Endothelial cell of umbilical vein (primary cell): Measurements from ENCODE around the gene GCNT2. TPM values are rescaled to one million over a fixed set of nuclear protein-coding genes. Genes with fewer than 3 reads are reported as not detected.

Source experiments
- BruUV-seq: library from RNA; stranded (reverse); fragments of 400-500 nt; replicated peaks from 2 replicates; lab custom pipeline; 2021; lab: Mats Ljungman, UMichigan
- CTCF ChIA-PET: fragments of 300-600, 350-600 bp; sonication (Branson Sonifier 250); formaldehyde crosslinking; loops from one replicate; lab custom pipeline; 2021; ENCODE audit warnings: antibody characterized with exemption, inconsistent platforms; lab: Charles Lee
- POLR2A ChIA-PET: fragments of 300-600, 350-600 bp; sonication (Branson Sonifier 250); formaldehyde crosslinking; loops from one replicate; lab custom pipeline; 2021; ENCODE audit warnings: antibody characterized with exemption, inconsistent platforms; lab: Charles Lee
- DNase-seq: peaks from one replicate; pipeline ENCODE4 v3.0.0-alpha.2; 2011; ENCODE audit warnings: low read depth, low spot score
- FAIRE-seq: peaks from 2 replicates; lab custom pipeline; 2011; peaks lifted over from hg19 to GRCh38; lab: Jason Lieb, UNC
- H2AFZ ChIP-seq: 2 replicates; pipeline ENCODE4 v1.6.0; 2012; ENCODE audit warnings: low read depth, low read length, control low read depth, inconsistent platforms
- H3K27ac ChIP-seq: 2 replicates; pipeline ENCODE4 v1.5.1; 2011; ENCODE audit warnings: low read depth, mild to moderate bottlenecking, control low read depth, low read length, moderate library complexity; ENCODE audit not compliant: insufficient read depth
- H3K27me3 ChIP-seq, 2 experiments: 2 replicates each; pipeline versions ENCODE4 v1.6.0 to v1.6.1; 2011; ENCODE audit warnings: low read length in 2 of 2, mixed read lengths in 1 of 2; ENCODE audit not compliant: control insufficient read depth in 2 of 2, insufficient read depth in 2 of 2
- H3K36me3 ChIP-seq, 2 experiments: 2 replicates in 1 of 2; 3 replicates in 1 of 2; pipeline ENCODE4 v1.5.1; 2011; ENCODE audit warnings: low read length in 2 of 2, mild to moderate bottlenecking in 1 of 2, moderate library complexity in 1 of 2; ENCODE audit not compliant: control insufficient read depth in 2 of 2, insufficient read depth in 2 of 2; ENCODE audit errors: extremely low read depth in 1 of 2
- H3K4me1 ChIP-seq: 3 replicates; pipeline ENCODE4 v1.5.1; 2011; ENCODE audit warnings: mild to moderate bottlenecking, low read length; ENCODE audit not compliant: control insufficient read depth, insufficient read depth; ENCODE audit errors: extremely low read depth
- H3K4me2 ChIP-seq: 2 replicates; pipeline ENCODE4 v1.6.1; 2011; ENCODE audit warnings: low read length, control low read depth, mixed read lengths; ENCODE audit not compliant: insufficient read depth
- H3K4me3 ChIP-seq, 3 experiments: fragments of 200-600 bp in 1 of 3; sonication (generic), shearing (Covaris generic) in 1 of 3; replicated peaks in 1 of 3; 2 replicates each; pipeline ENCODE4 v1.5.1; 2011 to 2016; ENCODE audit warnings: control low read depth in 3 of 3, low read length in 3 of 3, mild to moderate bottlenecking in 2 of 3, inconsistent platforms in 1 of 3, low read depth in 1 of 3, moderate library complexity in 1 of 3; ENCODE audit not compliant: insufficient read depth in 1 of 3
- H3K79me2 ChIP-seq: 2 replicates; pipeline ENCODE4 v1.6.0; 2012; ENCODE audit warnings: low read length, inconsistent platforms; ENCODE audit not compliant: control insufficient read depth, insufficient read depth
- H3K9ac ChIP-seq: replicated peaks from 2 replicates; pipeline ENCODE3; 2011; ENCODE audit warnings: low read length, control low read depth; ENCODE audit not compliant: insufficient read depth; ENCODE audit errors: extremely low read depth
- H3K9me1 ChIP-seq: replicated peaks from 3 replicates; pipeline ENCODE4 v1.6.0; 2011; ENCODE audit warnings: mild to moderate bottlenecking, low read length; ENCODE audit not compliant: control insufficient read depth, insufficient read depth; ENCODE audit errors: extremely low read depth
- H3K9me3 ChIP-seq: replicated peaks from 2 replicates; pipeline ENCODE4 v1.5.1; 2012; ENCODE audit warnings: low read length, inconsistent platforms; ENCODE audit not compliant: control insufficient read depth, insufficient read depth
- H4K20me1 ChIP-seq: replicated peaks from 2 replicates; pipeline ENCODE3; 2011; ENCODE audit warnings: mild to moderate bottlenecking, low read length; ENCODE audit not compliant: control insufficient read depth, insufficient read depth; ENCODE audit errors: extremely low read depth
- CTCF ChIP-seq, 2 donors: IDR thresholded peaks; 1 replicate in 1 of 2; 2 replicates in 1 of 2; pipeline ENCODE4 v1.5.1; 2011; ENCODE audit warnings: low read length in 2 of 2, mild to moderate bottlenecking in 2 of 2, moderate library complexity in 2 of 2, control low read depth in 1 of 2, inconsistent platforms in 1 of 2, low read depth in 1 of 2; ENCODE audit not compliant: insufficient read depth in 1 of 2; ENCODE audit errors: extremely low read depth in 1 of 2
- EZH2 ChIP-seq: IDR thresholded peaks from 2 replicates; pipeline ENCODE4 v1.6.1; 2012; ENCODE audit warnings: borderline replicate concordance, low read depth, mild to moderate bottlenecking, moderate library complexity, low read length, inconsistent platforms; ENCODE audit not compliant: severe bottlenecking
- FOS ChIP-seq: IDR thresholded peaks from 2 replicates; pipeline ENCODE4 v1.6.1; 2011; ENCODE audit warnings: mild to moderate bottlenecking, low read length, moderate library complexity, borderline replicate concordance; ENCODE audit not compliant: insufficient read depth
- GATA2 ChIP-seq: IDR thresholded peaks from 2 replicates; pipeline ENCODE4 v1.7.0; 2011; ENCODE audit warnings: low read depth, mild to moderate bottlenecking, moderate library complexity, mixed read lengths, low read length; ENCODE audit not compliant: insufficient read length, insufficient read depth
- JUN ChIP-seq: IDR thresholded peaks from 2 replicates; pipeline ENCODE4 v1.6.1; 2011; ENCODE audit warnings: borderline replicate concordance, low read depth; ENCODE audit not compliant: insufficient read length, insufficient read depth
- MAX ChIP-seq: IDR thresholded peaks from 2 replicates; pipeline ENCODE4 v1.6.1; 2011; ENCODE audit not compliant: insufficient read depth, insufficient read length
- MYC ChIP-seq: IDR thresholded peaks from one replicate; pipeline ENCODE4 v1.6.1; 2011; ENCODE audit warnings: mild to moderate bottlenecking, low read depth, low read length
- POLR2A ChIP-seq: IDR thresholded peaks from 2 replicates; pipeline ENCODE4 v1.6.1; 2012; ENCODE audit warnings: low read depth, mild to moderate bottlenecking, control low read depth, low read length
- POLR2AphosphoS5 ChIP-seq: IDR thresholded peaks from 2 replicates; pipeline ENCODE4 v1.6.1; 2012; ENCODE audit warnings: low read depth, mild to moderate bottlenecking, control low read depth, low read length, moderate library complexity; ENCODE audit not compliant: insufficient read depth
- dilution Hi-C: fragments of 300-500 bp; cut with MboI; formaldehyde crosslinking; loops from one replicate; pipeline ENCODE4 v1.15.0; 2019; ENCODE audit warnings: low sequenced_read_pairs; ENCODE audit not compliant: extremely low pct_ligation_motif_present
- intact Hi-C: fragments of 100-400 bp; cut with micrococcal nuclease; formaldehyde crosslinking; loops from one replicate; pipeline ENCODE4 v1.10.0; 2022
- polyA plus RNA-seq, 4 experiments: library from polyadenylated mRNA; depleted of rRNA in 3 of 4; stranded (reverse) in 3 of 4; unstranded in 1 of 4; fragments of >200 nt; gene quantifications; 2 replicates each; pipeline versions ENCODE4 v1.2.1 to v1.2.3, GENCODE V29; 2011 to 2012; ENCODE audit warnings: missing spikeins in 1 of 4
- total RNA-seq: library from RNA; stranded (reverse); gene quantifications from 2 replicates; pipeline ENCODE4 v1.2.3, GENCODE V29; 2021

GCNT2 gene
- total and polyA plus RNA-seq, 2 donors (not counting 3 experiments of a cell fraction or from before 2014, with no cell fraction given), result 3.8 to 10.9 TPM

- Histone ChIP-seq H3K27me3 (peaks cover 0 to 4% of the 10 kb centered on the region in 2 experiments), H3K36me3 (no peaks in the 10 kb centered on the region), H3K27ac (no peak overlapping the region), H3K9me3 (no peaks in the 10 kb centered on the region), H3K4me3 (no peak overlapping the region), H3K79me2 (no peaks in the 10 kb centered on the region), H2AFZ (no peak overlapping the region), H4K20me1 (no peaks in the 10 kb centered on the region), H3K9me1 (no peaks in the 10 kb centered on the region), H3K9ac (no peak overlapping the region), H3K4me1 (no peaks in the 10 kb centered on the region), H3K4me2 (no peak overlapping the region)
- no TSS peak for BruUV-seq
- dilution Hi-C loops (no loop called here), intact Hi-C loops (loop anchor here (2.0 kb wide), 3 partner anchors 33 to 121 kb away; no protein-coding TSS in a partner anchor)
- POLR2A ChIA-PET, result interaction anchor here (1.8 kb wide), 1 partner anchor 44 kb away, joined by 4 read pairs; no protein-coding TSS in a partner anchor
- FAIRE-seq (no peak), DNase-seq (no peak)
- no peak for TF ChIP-seq GATA2
- no peak for TF ChIP-seq POLR2AphosphoS5
- TF ChIP-seq JUN, result no peak
- TF ChIP-seq FOS, result no peak
- TF ChIP-seq CTCF (IDR thresholded peaks at IDR 0.05; ENCODE audit: extremely low read depth in 1 of 2, insufficient read depth in 1 of 2, low read depth in 1 of 2, low read length in 2 of 2), result no peak
- no peak for TF ChIP-seq MAX
- TF ChIP-seq EZH2, result no peak
- TF ChIP-seq MYC, result no peak
- TF ChIP-seq POLR2A, result no peak
- CTCF ChIA-PET, result interaction anchor here (1.2 to 2.6 kb wide), 13 partner anchors 9 to 293 kb away, joined by 3 to 28 read pairs (median 6); partner anchors contain the start of genes C6orf52, GCNT2 and PAK1IP1
Measured at GRCh38 chr6:10511477-10511876, 9.7 kb upstream of the GCNT2 start.
